ENCODE measurements around the gene POU2F1. TPM values are rescaled to one million over a fixed set of nuclear protein-coding genes. Genes with fewer than 3 reads are reported as not detected.

The POU2F1 gene
- total RNA-seq, 1 experiment from 2014 or later: 25.0 TPM

DNA sequence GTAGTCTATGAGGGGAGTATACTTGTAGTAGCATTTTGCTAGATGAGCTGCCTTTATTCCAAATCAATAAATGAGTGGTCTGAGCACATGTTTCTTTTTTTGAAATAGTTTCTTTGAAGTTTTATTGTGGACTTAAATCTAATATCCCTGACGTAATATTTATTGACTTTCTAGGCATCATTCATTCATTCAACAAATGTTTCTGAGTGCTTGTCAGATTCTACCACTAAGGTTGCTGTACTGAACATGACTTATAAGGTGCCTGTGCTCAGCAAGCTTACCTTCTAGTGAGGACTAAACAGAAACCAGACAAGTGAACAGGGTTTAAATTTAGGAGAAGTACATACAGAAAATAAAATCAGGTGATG is 68.4 kb downstream of the POU2F1 start:
- no peak for DNase-seq (ENCODE audit: low spot score)
- ChIA-PET CTCF (no interaction called here), POLR2A (ENCODE audit: low non-redundant PET) (no interaction called here)
- Histone ChIP-seq H3K27me3 (replicated peaks; ENCODE audit: insufficient read depth, low read depth, low read length, poor library complexity) (no peaks in the 10 kb centered on the region), H3K9me3 (ENCODE audit: low read depth, low read length, poor library complexity, severe bottlenecking) (no peaks in the 10 kb centered on the region), H3K4me1 (ENCODE audit: insufficient read depth, low read length, poor library complexity, severe bottlenecking) (peaks cover 12% of the 10 kb centered on the region), H3K36me3 (ENCODE audit: insufficient read depth, low read length, poor library complexity, severe bottlenecking) (no peaks in the 10 kb centered on the region), H3K4me3 (ENCODE audit: low read depth, low read length, poor library complexity, severe bottlenecking) (no peak overlapping the region), H3K27ac (ENCODE audit: low read depth, low read length, poor library complexity, severe bottlenecking) (no peak overlapping the region)
- intact Hi-C loops (cut with micrococcal nuclease; ENCODE audit: unreplicated experiment): no loop called here
- TF ChIP-seq EZH2 (IDR thresholded peaks at IDR 0.05; ENCODE audit: borderline replicate concordance, low read depth, low read length, poor library complexity, severe bottlenecking): no peak
- TF ChIP-seq, protein P1, sequence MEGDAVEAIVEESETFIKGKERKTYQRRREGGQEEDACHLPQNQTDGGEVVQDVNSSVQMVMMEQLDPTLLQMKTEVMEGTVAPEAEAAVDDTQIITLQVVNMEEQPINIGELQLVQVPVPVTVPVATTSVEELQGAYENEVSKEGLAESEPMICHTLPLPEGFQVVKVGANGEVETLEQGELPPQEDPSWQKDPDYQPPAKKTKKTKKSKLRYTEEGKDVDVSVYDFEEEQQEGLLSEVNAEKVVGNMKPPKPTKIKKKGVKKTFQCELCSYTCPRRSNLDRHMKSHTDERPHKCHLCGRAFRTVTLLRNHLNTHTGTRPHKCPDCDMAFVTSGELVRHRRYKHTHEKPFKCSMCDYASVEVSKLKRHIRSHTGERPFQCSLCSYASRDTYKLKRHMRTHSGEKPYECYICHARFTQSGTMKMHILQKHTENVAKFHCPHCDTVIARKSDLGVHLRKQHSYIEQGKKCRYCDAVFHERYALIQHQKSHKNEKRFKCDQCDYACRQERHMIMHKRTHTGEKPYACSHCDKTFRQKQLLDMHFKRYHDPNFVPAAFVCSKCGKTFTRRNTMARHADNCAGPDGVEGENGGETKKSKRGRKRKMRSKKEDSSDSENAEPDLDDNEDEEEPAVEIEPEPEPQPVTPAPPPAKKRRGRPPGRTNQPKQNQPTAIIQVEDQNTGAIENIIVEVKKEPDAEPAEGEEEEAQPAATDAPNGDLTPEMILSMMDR (conservative IDR thresholded peaks at IDR 0.05; ENCODE audit: low read depth, low read length): no peak
- BruUV-seq (replicated peaks): no TSS peak

DNA sequence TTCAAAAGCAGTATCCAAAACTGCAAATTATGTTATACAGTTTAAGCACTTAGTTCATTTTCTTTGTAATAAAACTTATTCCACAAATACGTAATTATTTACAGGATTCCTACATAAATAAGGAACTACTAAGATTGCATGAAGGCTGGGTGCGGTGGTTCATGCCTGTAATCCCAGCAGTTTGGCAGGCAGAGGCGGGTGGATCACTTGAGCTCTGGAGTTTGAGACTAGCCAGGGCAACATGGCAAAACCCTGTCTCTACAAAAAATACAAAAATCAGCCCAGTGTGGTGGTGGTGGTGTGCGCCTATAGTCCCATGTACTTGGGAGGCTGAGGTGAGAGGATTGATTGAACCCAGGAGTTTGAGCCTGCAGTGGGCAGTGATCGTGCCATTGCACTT is 69.3 kb downstream of the POU2F1 start:
- Histone ChIP-seq H3K4me1 (ENCODE audit: insufficient read depth, low read length, poor library complexity, severe bottlenecking) (peaks cover 12% of the 10 kb centered on the region), H3K9me3 (ENCODE audit: low read depth, low read length, poor library complexity, severe bottlenecking) (no peaks in the 10 kb centered on the region), H3K4me3 (ENCODE audit: low read depth, low read length, poor library complexity, severe bottlenecking) (no peak overlapping the region), H3K36me3 (ENCODE audit: insufficient read depth, low read length, poor library complexity, severe bottlenecking) (no peaks in the 10 kb centered on the region), H3K27ac (ENCODE audit: low read depth, low read length, poor library complexity, severe bottlenecking) (no peak overlapping the region), H3K27me3 (replicated peaks; ENCODE audit: insufficient read depth, low read depth, low read length, poor library complexity) (no peaks in the 10 kb centered on the region)
- no peak for DNase-seq (ENCODE audit: low spot score)
- intact Hi-C loops (cut with micrococcal nuclease; ENCODE audit: unreplicated experiment): no loop called here
- TF ChIP-seq, protein P1 (conservative IDR thresholded peaks at IDR 0.05; ENCODE audit: low read depth, low read length): no peak
- ChIA-PET CTCF (no interaction called here), POLR2A (ENCODE audit: low non-redundant PET) (no interaction called here)
- BruUV-seq (replicated peaks): no TSS peak

DNA sequence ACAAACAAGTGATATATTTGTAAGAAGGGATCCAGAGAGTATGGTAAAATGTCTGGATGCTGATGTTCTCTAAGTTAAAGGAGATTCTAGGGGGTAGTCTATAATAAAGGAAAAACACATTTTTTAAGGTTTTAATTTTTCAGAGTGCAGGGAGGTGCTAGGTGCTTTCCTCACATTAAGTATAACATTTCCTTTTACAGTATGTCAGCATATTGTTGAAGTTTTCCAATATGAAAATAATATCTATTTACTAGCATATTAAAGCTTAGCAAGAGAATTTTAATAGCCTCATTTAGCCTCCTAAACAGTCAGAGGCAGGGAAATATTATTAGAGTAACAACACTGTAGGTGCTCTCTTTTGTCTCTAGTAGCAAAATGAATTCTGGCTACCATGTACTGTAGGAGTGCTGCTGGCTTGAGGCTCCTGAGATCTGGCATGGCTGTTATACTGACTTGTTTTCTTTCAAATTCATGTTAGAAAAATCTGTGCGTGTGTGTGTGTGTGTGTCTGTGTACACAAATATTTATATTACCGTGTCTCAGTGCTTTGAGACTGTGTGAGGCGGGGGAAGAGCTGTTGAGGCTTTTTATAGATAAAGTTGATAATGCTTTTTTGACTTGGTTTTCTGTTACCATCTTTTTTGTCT is 71.0 kb downstream of the POU2F1 start:
- H3K27ac ChIP-seq (ENCODE audit: low read depth, low read length, poor library complexity, severe bottlenecking): no peak overlapping the region
- intact Hi-C loops (cut with micrococcal nuclease; ENCODE audit: unreplicated experiment): no loop called here
- POLR2A ChIA-PET (ENCODE audit: low non-redundant PET): interaction anchor here (0.7 kb wide), 1 partner anchor 1881 kb away, joined by 5 read pairs; no protein-coding TSS in a partner anchor
- H3K4me1 ChIP-seq (ENCODE audit: insufficient read depth, low read length, poor library complexity, severe bottlenecking): peaks cover 7% of the 10 kb centered on the region
- H3K36me3 ChIP-seq (ENCODE audit: insufficient read depth, low read length, poor library complexity, severe bottlenecking): no peaks in the 10 kb centered on the region
- no TSS peak for BruUV-seq (replicated peaks)
- DNase-seq (ENCODE audit: low spot score): no peak
- H3K27me3 ChIP-seq (replicated peaks; ENCODE audit: insufficient read depth, low read depth, low read length, poor library complexity): no peaks in the 10 kb centered on the region
- CTCF ChIA-PET: no interaction called here
- H3K4me3 ChIP-seq (ENCODE audit: low read depth, low read length, poor library complexity, severe bottlenecking): no peak overlapping the region
- TF ChIP-seq, protein P1 (conservative IDR thresholded peaks at IDR 0.05; ENCODE audit: low read depth, low read length): no peak
- TF ChIP-seq EZH2 (IDR thresholded peaks at IDR 0.05; ENCODE audit: borderline replicate concordance, low read depth, low read length, poor library complexity, severe bottlenecking): no peak
- H3K9me3 ChIP-seq (ENCODE audit: low read depth, low read length, poor library complexity, severe bottlenecking): no peaks in the 10 kb centered on the region
